K562 (cell line): ENCODE results near the gene FUCA1. TPM values are rescaled to one million over a fixed set of nuclear protein-coding genes. Genes with fewer than 3 reads are reported as not detected.

Source experiments
- DPF2 ChIP-seq: fragments of 450-650 bp; IDR thresholded peaks from 2 replicates; pipeline ENCODE4 v1.6.1; 2016
- FOS ChIP-seq: IDR thresholded peaks from 3 replicates; pipeline ENCODE4 v1.6.1; 2011; ENCODE audit not compliant: insufficient read length; ENCODE audit errors: extremely low read depth
- HDAC1 ChIP-seq, 2 experiments: fragments of 450-650 bp; IDR thresholded peaks; 2 replicates each; pipeline ENCODE4 v1.6.1; 2016 to 2017; ENCODE audit warnings: inconsistent platforms in 1 of 2, mild to moderate bottlenecking in 1 of 2, moderate library complexity in 1 of 2
- L3MBTL2 ChIP-seq: fragments of 450-650 bp; IDR thresholded peaks from 2 replicates; pipeline ENCODE4 v1.6.1; 2016; ENCODE audit warnings: mild to moderate bottlenecking, moderate library complexity
- MYNN ChIP-seq, 2 experiments: sonication (generic); formaldehyde crosslinking in 1 of 2; IDR thresholded peaks; 2 replicates each; pipeline versions ENCODE4 v1.5.0 to v1.6.1; 2016 to 2020; ENCODE audit warnings: antibody characterized with exemption in 1 of 2, missing genetic modification reagents in 1 of 2
- NELFE ChIP-seq: IDR thresholded peaks from 2 replicates; pipeline ENCODE4 v1.6.1; 2011; ENCODE audit warnings: mild to moderate bottlenecking; ENCODE audit not compliant: insufficient read depth, insufficient read length
- RAD51 ChIP-seq: fragments of 450-650 bp; IDR thresholded peaks from 2 replicates; pipeline ENCODE4 v1.7.1; 2016; ENCODE audit warnings: low read depth, mild to moderate bottlenecking, borderline replicate concordance
- SAFB2 ChIP-seq: fragments of 200-400 bp; formaldehyde crosslinking; IDR thresholded peaks from 2 replicates; pipeline ENCODE4 v1.6.1; 2018; ENCODE audit warnings: borderline replicate concordance, low read length, low read depth, moderate library complexity; ENCODE audit not compliant: severe bottlenecking
- TRIM25 ChIP-seq: fragments of 450-650 bp; IDR thresholded peaks from 2 replicates; pipeline ENCODE4 v1.7.0; 2016; ENCODE audit warnings: borderline replicate concordance
- XRCC3 ChIP-seq: fragments of 450-650 bp; IDR thresholded peaks from 2 replicates; pipeline ENCODE4 v1.6.1; 2017; ENCODE audit warnings: mild to moderate bottlenecking, moderate library complexity
- ZNF24 ChIP-seq: fragments of 450-650 bp; IDR thresholded peaks from 2 replicates; pipeline ENCODE4 v1.6.1; 2016
- ZNF77 ChIP-seq: fragments of 250-450 bp; sonication (Bioruptor Pico); IDR thresholded peaks from 2 replicates; pipeline ENCODE4 v1.5.0; 2020
- polyA plus RNA-seq, 8 experiments: library from polyadenylated mRNA; depleted of rRNA in 4 of 8; stranded (reverse) in 5 of 8; unstranded in 3 of 8; fragments of >200 nt; fragmentation: Nextera tagmentation in 2 of 8; fragmentation: Illumina TruSeq in 1 of 8; extraction: Ambion mirVana in 2 of 8; extraction: Trizol in 1 of 8; gene quantifications; 2 replicates each; pipeline versions ENCODE4 v1.2.1 to v1.2.3, GENCODE V29; 2011 to 2014; ENCODE audit warnings: inconsistent platforms in 1 of 8, missing spikeins in 1 of 8
- total RNA-seq, 7 experiments: library from RNA; depleted of rRNA in 6 of 7; stranded (reverse); fragments of >200 nt in 6 of 7; fragmentation: Illumina TruSeq in 2 of 7; extraction: Trizol in 2 of 7; gene quantifications; 2 replicates each; pipeline versions ENCODE4 v1.2.1 to v1.2.3, GENCODE V29; 2011 to 2021; ENCODE audit warnings: low replicate concordance in 1 of 7
- TF ChIP-seq, protein P1 (sequence below), 2 experiments: fragments of 150-350 bp in 1 of 2; IDR thresholded peaks; 2 replicates each; pipeline ENCODE4 v1.6.1; 2012 to 2016; ENCODE audit warnings: low read depth in 2 of 2, low read length in 2 of 2, mild to moderate bottlenecking in 1 of 2, moderate library complexity in 1 of 2
- TF ChIP-seq, protein P2 (sequence below), 2 experiments: fragments of 450-650 bp in 1 of 2; sonication (generic) in 1 of 2; formaldehyde crosslinking; conservative IDR thresholded peaks; 2 replicates each; pipeline versions ENCODE4 v1.4.0 to v1.8.1; 2020 to 2022; ENCODE audit warnings: mild to moderate bottlenecking in 1 of 2, missing genetic modification reagents in 1 of 2
- TF ChIP-seq, protein P3 (sequence below): fragments of 250-450 bp; sonication (Bioruptor Pico); IDR thresholded peaks from 2 replicates; pipeline ENCODE4 v1.8.0; 2022; ENCODE audit warnings: moderate library complexity, mild to moderate bottlenecking, inconsistent platforms
- TF ChIP-seq, protein P4 (sequence below): fragments of 250-450 bp; sonication (Bioruptor Pico); IDR thresholded peaks from 2 replicates; pipeline ENCODE4 v1.5.0; 2020; ENCODE audit warnings: mild to moderate bottlenecking

FUCA1 gene
- total and polyA plus RNA-seq, 9 of the 15 experiments (the other 6 are each of a cell fraction or from before 2014, with no cell fraction given), result 7.0 to 20.5 (median 13.5) TPM

DNA sequence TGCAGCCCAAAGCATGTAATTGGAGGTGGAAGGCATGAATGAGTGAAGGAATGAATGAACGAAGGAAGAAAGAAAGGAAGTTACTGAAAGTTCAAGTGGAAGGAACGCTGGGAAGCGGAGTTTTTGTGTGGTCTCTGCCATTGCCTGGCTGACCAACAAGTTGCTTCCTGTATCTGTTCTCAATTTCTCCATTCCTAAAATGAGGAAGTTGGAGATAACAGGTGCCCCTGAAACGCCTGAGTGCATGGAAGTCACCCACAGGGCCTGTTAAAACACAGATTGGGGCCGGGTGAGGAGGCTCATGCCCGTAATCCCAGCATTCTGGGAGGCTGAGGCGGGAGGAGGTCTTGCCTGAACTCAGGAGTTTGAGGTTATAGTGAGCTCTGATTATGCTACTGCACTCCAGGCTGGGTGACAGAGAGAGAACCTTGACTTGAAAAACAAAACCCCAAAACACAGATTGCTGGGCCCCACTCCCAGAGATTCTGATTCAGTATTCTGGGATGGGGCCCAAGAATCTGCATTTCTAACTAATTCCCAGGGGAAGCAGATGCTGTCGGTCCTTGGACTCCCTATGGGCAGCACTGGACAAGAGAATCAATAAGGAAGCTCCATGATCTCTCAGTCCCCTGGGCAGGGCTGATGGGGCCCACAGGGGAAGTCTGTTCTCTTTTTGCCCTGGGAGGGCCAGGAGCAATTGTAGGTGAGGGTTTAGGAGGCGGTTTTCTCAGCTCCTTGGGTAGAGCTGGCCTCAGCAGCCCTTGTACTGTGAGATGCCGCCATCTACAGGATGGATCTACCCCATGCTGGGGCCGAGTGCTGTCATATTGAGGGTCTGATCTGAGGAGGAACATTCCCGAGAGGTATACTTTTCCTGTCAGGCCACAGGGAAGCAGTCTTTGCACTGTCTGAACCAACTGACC, 48.4 kb upstream of the FUCA1 start (continued):
- TF ChIP-seq XRCC3, result no peak
- no peak for TF ChIP-seq SAFB2
- no peak for TF ChIP-seq NELFE
- TF ChIP-seq MYNN (IDR thresholded peaks at IDR 0.05), result 0 out of 2 replicates have a peak, but pooled peaks have one; percentile 10
- no peak for TF ChIP-seq MYNN (CRISPR knock-in tag; IDR thresholded peaks at IDR 0.05)
- TF ChIP-seq FOS, result peak; percentile 52
- peak in 1 of 2 experiments; percentile 25; a peak in 1 of 4 replicates for TF ChIP-seq HDAC1 (IDR thresholded peaks at IDR 0.05)
- no peak for TF ChIP-seq RAD51
- TF ChIP-seq ZNF24, result peak; percentile 92
- TF ChIP-seq, protein P1, sequence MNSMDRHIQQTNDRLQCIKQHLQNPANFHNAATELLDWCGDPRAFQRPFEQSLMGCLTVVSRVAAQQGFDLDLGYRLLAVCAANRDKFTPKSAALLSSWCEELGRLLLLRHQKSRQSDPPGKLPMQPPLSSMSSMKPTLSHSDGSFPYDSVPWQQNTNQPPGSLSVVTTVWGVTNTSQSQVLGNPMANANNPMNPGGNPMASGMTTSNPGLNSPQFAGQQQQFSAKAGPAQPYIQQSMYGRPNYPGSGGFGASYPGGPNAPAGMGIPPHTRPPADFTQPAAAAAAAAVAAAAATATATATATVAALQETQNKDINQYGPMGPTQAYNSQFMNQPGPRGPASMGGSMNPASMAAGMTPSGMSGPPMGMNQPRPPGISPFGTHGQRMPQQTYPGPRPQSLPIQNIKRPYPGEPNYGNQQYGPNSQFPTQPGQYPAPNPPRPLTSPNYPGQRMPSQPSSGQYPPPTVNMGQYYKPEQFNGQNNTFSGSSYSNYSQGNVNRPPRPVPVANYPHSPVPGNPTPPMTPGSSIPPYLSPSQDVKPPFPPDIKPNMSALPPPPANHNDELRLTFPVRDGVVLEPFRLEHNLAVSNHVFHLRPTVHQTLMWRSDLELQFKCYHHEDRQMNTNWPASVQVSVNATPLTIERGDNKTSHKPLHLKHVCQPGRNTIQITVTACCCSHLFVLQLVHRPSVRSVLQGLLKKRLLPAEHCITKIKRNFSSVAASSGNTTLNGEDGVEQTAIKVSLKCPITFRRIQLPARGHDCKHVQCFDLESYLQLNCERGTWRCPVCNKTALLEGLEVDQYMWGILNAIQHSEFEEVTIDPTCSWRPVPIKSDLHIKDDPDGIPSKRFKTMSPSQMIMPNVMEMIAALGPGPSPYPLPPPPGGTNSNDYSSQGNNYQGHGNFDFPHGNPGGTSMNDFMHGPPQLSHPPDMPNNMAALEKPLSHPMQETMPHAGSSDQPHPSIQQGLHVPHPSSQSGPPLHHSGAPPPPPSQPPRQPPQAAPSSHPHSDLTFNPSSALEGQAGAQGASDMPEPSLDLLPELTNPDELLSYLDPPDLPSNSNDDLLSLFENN (IDR thresholded peaks at IDR 0.05; ENCODE audit: low read depth in 2 of 2, low read length in 2 of 2), result 0 out of 4 replicates have a peak, but pooled peaks of 1 of the 2 experiments have one; percentile 21
- TF ChIP-seq, protein P2, sequence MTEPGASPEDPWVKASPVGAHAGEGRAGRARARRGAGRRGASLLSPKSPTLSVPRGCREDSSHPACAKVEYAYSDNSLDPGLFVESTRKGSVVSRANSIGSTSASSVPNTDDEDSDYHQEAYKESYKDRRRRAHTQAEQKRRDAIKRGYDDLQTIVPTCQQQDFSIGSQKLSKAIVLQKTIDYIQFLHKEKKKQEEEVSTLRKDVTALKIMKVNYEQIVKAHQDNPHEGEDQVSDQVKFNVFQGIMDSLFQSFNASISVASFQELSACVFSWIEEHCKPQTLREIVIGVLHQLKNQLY (CRISPR knock-in tag; conservative IDR thresholded peaks at IDR 0.05), result no peak
- 0 out of 2 replicates have a peak, but pooled peaks have one; percentile 36 for TF ChIP-seq DPF2
- TF ChIP-seq, protein P3, sequence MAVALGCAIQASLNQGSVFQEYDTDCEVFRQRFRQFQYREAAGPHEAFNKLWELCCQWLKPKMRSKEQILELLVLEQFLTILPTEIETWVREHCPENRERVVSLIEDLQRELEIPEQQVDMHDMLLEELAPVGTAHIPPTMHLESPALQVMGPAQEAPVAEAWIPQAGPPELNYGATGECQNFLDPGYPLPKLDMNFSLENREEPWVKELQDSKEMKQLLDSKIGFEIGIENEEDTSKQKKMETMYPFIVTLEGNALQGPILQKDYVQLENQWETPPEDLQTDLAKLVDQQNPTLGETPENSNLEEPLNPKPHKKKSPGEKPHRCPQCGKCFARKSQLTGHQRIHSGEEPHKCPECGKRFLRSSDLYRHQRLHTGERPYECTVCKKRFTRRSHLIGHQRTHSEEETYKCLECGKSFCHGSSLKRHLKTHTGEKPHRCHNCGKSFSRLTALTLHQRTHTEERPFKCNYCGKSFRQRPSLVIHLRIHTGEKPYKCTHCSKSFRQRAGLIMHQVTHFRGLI (CRISPR knock-in tag), result no peak
- no peak for TF ChIP-seq ZNF77 (CRISPR knock-in tag)
- TF ChIP-seq, protein P4, sequence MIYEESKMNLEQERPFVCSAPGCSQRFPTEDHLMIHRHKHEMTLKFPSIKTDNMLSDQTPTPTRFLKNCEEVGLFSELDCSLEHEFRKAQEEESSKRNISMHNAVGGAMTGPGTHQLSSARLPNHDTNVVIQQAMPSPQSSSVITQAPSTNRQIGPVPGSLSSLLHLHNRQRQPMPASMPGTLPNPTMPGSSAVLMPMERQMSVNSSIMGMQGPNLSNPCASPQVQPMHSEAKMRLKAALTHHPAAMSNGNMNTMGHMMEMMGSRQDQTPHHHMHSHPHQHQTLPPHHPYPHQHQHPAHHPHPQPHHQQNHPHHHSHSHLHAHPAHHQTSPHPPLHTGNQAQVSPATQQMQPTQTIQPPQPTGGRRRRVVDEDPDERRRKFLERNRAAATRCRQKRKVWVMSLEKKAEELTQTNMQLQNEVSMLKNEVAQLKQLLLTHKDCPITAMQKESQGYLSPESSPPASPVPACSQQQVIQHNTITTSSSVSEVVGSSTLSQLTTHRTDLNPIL (CRISPR knock-in tag), result no peak
- 0 out of 2 replicates have a peak, but pooled peaks have one; percentile 24 for TF ChIP-seq L3MBTL2
- TF ChIP-seq TRIM25, result no peak
